ENCODE measurements around the gene TOR1B. TPM values are rescaled to one million over a fixed set of nuclear protein-coding genes. Genes with fewer than 3 reads are reported as not detected.

TOR1B gene
- total and polyA plus RNA-seq, 2 of the 4 experiments (the other 2 are of a cell fraction), result 15.6 to 21.0 TPM

DNA sequence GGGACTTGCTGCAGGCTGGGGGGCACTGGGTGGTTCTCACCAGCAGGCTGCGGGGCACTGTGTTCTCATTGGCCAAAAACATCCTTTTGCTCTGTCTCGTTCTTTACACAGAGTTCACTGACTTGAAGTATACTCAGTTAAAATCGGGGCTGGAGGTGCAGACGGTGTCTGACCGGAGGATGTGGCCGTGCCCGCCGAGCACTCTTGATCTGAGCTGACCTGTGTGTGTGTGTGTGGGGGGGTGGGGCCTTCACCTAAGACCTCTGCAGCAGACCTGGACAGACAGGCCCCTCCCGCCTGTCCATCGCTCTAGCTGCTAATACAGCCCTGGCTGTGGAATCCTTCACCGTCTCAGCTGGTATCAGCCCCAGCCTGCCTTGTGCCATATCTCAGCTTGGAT, 7.1 kb downstream of the TOR1B start:
- no peak for DNase-seq
- in situ Hi-C loops (cut with MboI; ENCODE audit: low sequenced_read_pairs) (no loop called here), intact Hi-C loops (cut with micrococcal nuclease) (no loop called here), dilution Hi-C loops (cut with HindIII; ENCODE audit: low sequenced_read_pairs, unreplicated experiment) (no loop called here)
- Histone ChIP-seq H3K9ac (ENCODE audit: low read depth, low read length) (no peak overlapping the region), H3K36me3 (ENCODE audit: control insufficient read depth, insufficient read depth, low read length) (peaks cover 41% of the 10 kb centered on the region), H4K8ac (ENCODE audit: low read depth in 2 of 2, low read length in 2 of 2) (no peak overlapping the region), H2AK9ac (replicated peaks; ENCODE audit: low read depth, low read length, poor library complexity) (no peak overlapping the region), H3K18ac (ENCODE audit: low read depth, low read length) (no peak overlapping the region), H3K27ac (ENCODE audit: insufficient read depth, low read length) (no peak overlapping the region), H3K4ac (ENCODE audit: low read depth, low read length) (no peak overlapping the region), H3K4me1 (ENCODE audit: control insufficient read depth, insufficient read depth, low read length) (no peaks in the 10 kb centered on the region; the same call in 1 of the 2 replicates), H3K9me1 (ENCODE audit: insufficient read depth, low read length) (peaks cover 3% of the 10 kb centered on the region), H2BK20ac (ENCODE audit: low read depth, low read length) (no peak overlapping the region), H2AFZ (replicated peaks; ENCODE audit: low read length, poor library complexity) (no peak overlapping the region), H2BK120ac (ENCODE audit: low read depth, low read length) (no peak overlapping the region), H2BK15ac (ENCODE audit: low read depth, low read length) (no peak overlapping the region), H3K4me3 (ENCODE audit: insufficient read depth, low read depth, low read length) (no peak overlapping the region), H3K14ac (replicated peaks; ENCODE audit: low read depth, low read length) (no peak overlapping the region), H4K20me1 (ENCODE audit: insufficient read depth, low read length) (peaks cover 11% of the 10 kb centered on the region; the same call in 1 of the 2 replicates), H3K23ac (ENCODE audit: low read depth, low read length) (no peak overlapping the region), H4K91ac (ENCODE audit: insufficient read depth, low read depth, low read length) (no peak overlapping the region), H2AK5ac (ENCODE audit: low read depth, low read length) (no peak overlapping the region), H2BK5ac (ENCODE audit: low read depth, low read length, poor library complexity, severe bottlenecking) (no peak overlapping the region), H3K79me1 (ENCODE audit: low read depth in 1 of 2, low read length in 2 of 2) (peaks cover 17 to 48% of the 10 kb centered on the region in 2 experiments), H3K27me3 (ENCODE audit: control insufficient read depth, insufficient read depth, low read length) (no peaks in the 10 kb centered on the region), H3K4me2 (ENCODE audit: low read depth, low read length) (no peak overlapping the region), H4K5ac (ENCODE audit: low read depth, low read length) (no peak overlapping the region), H3K56ac (ENCODE audit: extremely low read depth, insufficient read depth, low read length) (no peak overlapping the region), H3K9me3 (ENCODE audit: control insufficient read depth, insufficient read depth, low read length) (no peaks in the 10 kb centered on the region)
- ATAC-seq (ENCODE audit: low read depth), result no peak
- TF ChIP-seq MAFK (IDR thresholded peaks at IDR 0.05; ENCODE audit: low read depth, low read length) (no peak), SMC3 (IDR thresholded peaks at IDR 0.05; ENCODE audit: low read depth, low read length) (no peak), MAZ (IDR thresholded peaks at IDR 0.05; ENCODE audit: borderline replicate concordance, low read depth, low read length) (no peak), RAD21 (IDR thresholded peaks at IDR 0.05; ENCODE audit: low read length) (no peak), CTCF (conservative IDR thresholded peaks at IDR 0.05; ENCODE audit: low read depth, low read length) (no peak), CEBPB (IDR thresholded peaks at IDR 0.05; ENCODE audit: low read depth, low read length) (no peak), MXI1 (IDR thresholded peaks at IDR 0.05; ENCODE audit: borderline replicate concordance, low read depth, low read length) (no peak), BHLHE40 (IDR thresholded peaks at IDR 0.05; ENCODE audit: low read depth, low read length) (no peak)
- ChIA-PET POLR2A (ENCODE audit: unreplicated experiment) (no interaction called here), CTCF (no interaction called here)
- WGBS, 2 experiments (ENCODE audit: extremely low coverage in 2 of 2, insufficient read length in 1 of 2), result 89% methylated on average over 8 of the region's 11 CpGs; no CpG with 5 or more reads in 1 of the 2 experiments
- BruUV-seq (replicated peaks), result no TSS peak

Data from IMR-90 (cell line).